Measurements from ENCODE around the gene GAS2L2. TPM values are rescaled to one million over a fixed set of nuclear protein-coding genes. Genes with fewer than 3 reads are reported as not detected.

Gene GAS2L2
- total RNA-seq, 1 donor from 2014 or later = 1.2 TPM

- DNase-seq (ENCODE audit: low spot score) = no peak
Observed at GRCh38 chr17:35748341-35748841, 4.6 kb downstream of the GAS2L2 start.

DNA sequence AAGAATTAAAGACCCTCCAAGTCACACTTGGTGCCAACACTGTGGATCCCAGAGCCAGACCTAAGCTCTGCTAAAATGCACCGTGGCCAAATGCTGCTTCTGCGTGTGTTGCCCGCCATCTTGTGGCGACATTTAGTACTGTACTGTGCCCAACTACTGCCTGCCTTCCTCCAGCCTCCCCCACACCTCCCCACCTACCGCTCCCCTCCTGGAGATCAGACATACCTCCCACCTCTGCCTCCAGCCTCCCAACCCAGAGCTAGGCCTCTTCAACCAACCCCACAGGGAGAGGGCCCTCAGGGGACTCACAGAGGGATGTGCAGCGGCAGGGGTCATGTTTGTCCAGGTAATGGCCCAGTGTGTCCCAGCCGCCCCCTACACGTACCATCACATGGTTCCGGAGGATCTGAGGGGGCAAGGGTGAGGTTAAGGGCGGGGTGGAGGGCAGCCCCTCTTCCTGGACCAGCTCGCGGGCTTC lies 5.5 kb downstream of the GAS2L2 start:
- DNase-seq (ENCODE audit: low spot score) = no peak

GRCh38 chr17:35745749-35746320 lies 7.2 kb downstream of the GAS2L2 start:
- DNase-seq (ENCODE audit: low spot score) = no peak

GRCh38 chr17:35745246-35745645 lies 7.8 kb downstream of the GAS2L2 start:
- DNase-seq (ENCODE audit: low spot score) = no peak

GRCh38 chr17:35744830-35745229 lies 8.2 kb downstream of the GAS2L2 start:
- DNase-seq (ENCODE audit: low spot score) = no peak

GRCh38 chr17:35743626-35744328 lies 9.3 kb downstream of the GAS2L2 start:
- no peak for DNase-seq (ENCODE audit: low spot score)

DNA sequence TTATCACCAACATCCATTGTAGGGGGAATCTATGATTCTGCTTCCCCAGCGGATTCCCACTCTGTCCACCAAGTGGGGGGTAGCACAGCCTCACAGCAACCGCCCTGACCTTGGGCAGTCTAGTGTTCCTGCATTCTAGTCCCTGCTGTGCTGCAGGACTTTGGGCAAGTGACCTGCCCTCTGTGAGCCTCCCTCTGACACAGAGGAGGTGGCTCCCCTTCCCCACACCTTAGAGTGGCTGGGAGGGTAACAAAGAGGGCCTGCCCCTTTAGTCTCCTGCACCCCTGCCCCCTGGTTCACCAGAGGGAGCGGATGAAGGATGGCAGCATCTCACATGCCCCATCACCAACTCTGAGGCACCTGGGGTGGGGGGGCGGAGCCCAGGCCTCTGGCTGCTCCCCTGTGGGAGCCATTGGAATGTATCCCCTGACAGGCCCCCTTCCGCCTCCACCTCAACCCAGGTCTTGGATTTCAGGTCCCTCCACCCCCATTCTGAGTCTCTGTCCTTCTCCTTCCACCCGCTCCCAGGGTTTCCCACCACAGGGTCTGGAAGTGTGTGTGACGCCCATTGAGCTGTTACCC lies 10.1 kb downstream of the GAS2L2 start:
- no peak for DNase-seq (ENCODE audit: low spot score)

DNA sequence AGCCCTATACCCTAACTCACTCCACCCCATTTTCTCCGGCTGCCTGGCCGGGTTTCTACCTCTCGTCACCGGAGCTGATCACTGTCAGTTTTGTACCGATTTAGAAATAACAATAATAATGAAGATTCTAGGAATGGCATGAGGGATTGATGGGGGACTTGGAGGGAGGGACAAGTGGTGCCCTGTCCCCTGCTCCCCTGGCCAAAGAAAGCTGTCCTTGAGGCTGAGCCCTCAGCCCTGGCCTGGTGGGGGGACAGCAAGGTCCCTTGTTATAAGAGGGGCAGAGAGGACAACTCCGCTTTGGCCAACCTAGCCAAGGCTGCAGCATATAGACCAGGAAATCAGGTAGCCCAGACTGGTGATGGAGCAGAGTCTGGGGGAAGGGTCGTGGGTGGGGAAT lies 10.5 kb downstream of the GAS2L2 start:
- DNase-seq (ENCODE audit: low spot score) = peak; percentile 69

DNA sequence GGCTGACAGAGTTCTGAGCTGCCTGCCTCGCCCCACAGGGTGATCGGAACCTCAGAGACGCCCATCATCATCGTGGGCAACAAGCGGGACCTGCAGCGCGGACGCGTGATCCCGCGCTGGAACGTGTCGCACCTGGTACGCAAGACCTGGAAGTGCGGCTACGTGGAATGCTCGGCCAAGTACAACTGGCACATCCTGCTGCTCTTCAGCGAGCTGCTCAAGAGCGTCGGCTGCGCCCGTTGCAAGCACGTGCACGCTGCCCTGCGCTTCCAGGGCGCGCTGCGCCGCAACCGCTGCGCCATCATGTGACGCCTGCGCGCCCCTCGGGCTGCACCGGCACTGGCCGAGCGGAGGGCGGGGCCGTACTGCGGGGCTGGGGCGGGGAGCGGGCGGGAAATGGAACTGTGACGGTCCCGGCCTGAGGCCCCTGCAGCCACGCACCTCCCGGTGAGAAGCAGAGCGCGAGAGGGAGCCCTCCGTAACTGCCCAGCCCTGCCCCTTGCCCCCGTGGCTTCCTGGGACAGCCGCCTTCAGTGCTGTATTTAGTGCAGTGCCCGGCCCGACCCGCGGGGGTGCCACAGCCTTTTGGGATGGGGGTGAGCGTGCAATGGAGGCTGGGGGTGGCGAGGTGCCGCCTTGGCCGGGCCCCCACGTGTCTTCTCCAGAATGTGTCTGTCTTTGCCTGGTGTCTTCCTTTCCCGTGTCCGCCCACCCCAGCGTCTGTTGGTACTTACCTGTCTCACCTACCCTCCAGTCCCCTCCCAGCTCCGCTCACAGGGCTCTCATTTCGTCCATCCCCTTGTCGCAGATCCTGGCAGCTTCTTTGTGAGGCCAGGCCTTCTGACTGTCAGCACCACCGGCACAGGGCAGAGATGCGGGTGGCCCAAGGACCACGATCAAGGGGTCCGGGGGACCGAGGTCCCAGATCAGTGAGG lies 11.8 kb downstream of the GAS2L2 start:
- peak; percentile 87 for DNase-seq (ENCODE audit: low spot score)

DNA sequence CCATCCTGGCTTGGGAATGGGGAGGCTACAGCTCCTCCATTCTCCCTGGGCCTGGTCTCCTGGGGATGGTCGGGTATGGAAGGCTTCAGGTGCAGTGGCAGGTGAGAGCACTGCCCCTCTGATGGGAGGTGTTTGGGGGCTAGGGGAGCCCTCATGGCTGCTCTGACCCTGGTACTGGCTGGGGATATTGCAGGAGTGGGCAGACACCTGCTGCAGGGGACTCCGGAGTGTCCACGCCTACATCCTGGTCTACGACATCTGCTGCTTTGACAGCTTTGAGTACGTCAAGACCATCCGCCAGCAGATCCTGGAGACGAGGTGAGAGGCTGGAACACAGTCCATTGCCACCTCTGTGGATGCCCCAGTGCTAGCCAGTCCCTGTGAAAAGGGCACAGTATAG lies 12.8 kb downstream of the GAS2L2 start:
- DNase-seq (ENCODE audit: low spot score) = peak; percentile 75

DNA sequence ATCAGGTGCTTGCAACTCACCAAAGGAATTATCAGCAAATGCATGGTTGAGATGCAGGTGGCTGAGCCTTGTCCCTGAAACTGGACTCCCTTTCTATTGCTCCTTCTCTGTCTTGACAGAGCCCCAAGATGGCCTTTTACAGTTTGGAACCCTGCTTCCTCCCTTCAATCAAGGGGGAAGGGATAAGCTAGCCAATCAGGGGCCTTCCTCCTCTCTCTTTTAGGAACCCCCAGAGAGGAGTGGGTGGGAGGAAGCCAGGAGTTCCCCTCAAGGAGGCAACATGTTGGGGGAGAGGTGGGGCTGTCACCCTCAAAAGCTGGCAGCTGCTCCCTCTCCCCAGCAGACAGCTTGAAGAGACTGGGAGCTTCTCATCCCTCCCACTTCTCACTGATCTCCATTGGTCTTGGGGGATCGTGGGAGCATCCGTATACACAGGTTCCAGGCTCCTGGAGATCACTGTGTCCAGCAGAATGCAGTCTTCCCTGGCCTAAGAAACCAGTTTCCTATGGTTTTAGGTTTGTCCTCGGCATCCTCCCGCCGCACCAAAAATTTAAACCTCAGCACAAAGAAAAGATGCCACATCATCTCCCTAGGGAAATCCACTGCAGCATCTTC lies 14.4 kb downstream of the GAS2L2 start:
- peak; percentile 37 for DNase-seq (ENCODE audit: low spot score)

GRCh38 chr17:35736236-35736635 lies 16.8 kb downstream of the GAS2L2 start:
- DNase-seq (ENCODE audit: low spot score) = peak; percentile 80

DNA sequence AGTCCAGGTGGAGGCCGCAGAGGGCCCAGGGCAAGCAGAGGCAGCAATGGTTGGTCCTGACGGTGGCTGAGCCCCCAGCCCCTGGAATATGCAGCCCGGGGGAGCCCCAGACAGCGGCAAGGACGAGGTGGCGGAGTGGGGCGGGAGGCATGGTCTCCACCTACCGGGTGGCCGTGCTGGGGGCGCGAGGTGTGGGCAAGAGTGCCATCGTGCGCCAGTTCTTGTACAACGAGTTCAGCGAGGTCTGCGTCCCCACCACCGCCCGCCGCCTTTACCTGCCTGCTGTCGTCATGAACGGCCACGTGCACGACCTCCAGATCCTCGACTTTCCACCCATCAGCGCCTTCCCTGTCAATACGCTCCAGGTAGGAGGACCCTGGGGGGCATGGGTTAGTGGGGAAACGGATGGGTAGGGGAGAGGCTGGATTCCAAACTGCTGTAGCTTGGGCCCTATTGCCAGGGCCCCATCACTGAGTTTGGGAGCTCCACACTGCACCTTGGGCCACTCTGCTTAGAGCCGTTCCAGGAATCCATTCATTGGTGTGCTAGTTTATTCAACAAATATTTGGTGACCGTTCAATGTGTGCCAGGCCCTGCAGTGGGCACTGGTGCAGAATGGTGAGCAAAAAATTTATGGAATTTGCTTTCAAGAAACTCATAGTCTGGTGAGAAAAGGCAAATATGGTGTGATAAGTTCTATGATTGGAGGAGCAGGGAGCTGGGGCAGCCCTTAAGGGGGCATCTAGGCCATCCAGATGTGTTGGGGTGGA lies 17.8 kb downstream of the GAS2L2 start:
- peak; percentile 82 for DNase-seq (ENCODE audit: low spot score)

- DNase-seq (ENCODE audit: low spot score) = no peak
Observed at GRCh38 chr17:35734396-35734795, 18.6 kb downstream of the GAS2L2 start.

GRCh38 chr17:35733366-35733765 lies 19.7 kb downstream of the GAS2L2 start:
- no peak for DNase-seq (ENCODE audit: low spot score)

DNA sequence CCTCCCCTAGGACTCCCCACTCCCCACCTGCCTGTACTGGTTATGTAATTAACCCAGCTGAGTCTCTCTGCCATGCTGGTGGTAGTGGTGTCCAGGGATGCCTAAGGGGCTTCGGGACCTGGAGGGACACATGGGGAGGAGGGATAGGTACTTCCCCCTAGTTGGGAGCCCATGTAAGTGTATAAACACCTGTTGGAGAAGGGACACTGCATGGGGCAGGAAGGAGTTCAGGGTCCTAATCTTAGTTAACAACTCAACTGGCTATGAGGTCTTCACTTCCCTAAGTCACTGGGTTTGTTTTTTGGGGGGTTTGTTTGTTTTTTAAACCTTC lies 20.3 kb downstream of the GAS2L2 start:
- no peak for DNase-seq (ENCODE audit: low spot score)

DNA sequence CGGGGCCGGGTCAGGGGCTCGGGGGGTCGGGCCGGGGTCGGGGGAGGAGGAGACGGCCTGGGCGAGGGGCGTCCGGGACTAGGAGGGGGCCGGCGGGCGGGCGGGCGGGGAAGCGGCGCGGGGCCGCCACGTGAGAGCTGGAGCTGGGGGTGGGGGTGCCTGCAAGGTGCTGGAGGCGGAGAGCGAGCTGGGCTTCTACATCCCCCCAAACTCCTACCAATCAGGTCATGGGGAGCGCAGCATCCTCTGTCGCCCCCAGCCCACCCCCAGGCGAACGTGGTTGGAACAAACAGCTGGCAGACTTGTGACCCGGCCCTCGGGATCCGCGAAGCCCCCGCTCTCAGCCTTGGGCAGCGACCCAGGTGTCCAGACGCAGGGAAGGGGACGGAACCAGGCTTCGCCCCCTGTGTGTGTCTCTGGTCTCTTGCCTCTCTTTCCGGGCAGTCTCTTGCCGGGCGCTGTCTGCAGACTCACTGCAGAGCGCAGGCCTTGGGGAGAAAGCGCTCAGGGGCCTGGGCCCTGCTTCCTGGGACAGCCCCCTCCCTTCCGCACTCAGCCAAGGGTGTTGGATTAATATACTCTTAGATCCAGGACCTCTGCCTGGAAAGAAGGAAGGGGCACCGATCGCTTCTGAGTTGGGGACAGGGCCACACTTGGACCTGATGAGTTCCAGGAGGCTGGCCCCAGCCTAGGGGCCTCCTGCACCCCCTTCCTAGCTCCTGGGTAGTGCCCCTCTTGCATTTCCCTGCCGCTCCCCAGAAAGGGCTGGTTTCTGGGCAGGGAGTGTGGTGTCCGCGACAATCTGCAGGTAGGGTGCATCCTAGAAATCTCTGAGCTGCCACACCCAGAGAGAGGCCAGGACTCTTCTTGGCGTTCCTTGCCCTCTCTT lies 20.9 kb downstream of the GAS2L2 start:
- DNase-seq (ENCODE audit: low spot score) = no peak

GRCh38 chr17:35731239-35731916 lies 21.7 kb downstream of the GAS2L2 start, which contains the start of gene RASL10B:
Gene RASL10B, plus strand, starts transcription at chr17:35731639. Its CDS starts 3,546 bp downstream, at chr17:35735185.
- DNase-seq (ENCODE audit: low spot score) = no peak
